ENCODE data around the gene PA2G4.

- TF ChIP-seq, protein P1, sequence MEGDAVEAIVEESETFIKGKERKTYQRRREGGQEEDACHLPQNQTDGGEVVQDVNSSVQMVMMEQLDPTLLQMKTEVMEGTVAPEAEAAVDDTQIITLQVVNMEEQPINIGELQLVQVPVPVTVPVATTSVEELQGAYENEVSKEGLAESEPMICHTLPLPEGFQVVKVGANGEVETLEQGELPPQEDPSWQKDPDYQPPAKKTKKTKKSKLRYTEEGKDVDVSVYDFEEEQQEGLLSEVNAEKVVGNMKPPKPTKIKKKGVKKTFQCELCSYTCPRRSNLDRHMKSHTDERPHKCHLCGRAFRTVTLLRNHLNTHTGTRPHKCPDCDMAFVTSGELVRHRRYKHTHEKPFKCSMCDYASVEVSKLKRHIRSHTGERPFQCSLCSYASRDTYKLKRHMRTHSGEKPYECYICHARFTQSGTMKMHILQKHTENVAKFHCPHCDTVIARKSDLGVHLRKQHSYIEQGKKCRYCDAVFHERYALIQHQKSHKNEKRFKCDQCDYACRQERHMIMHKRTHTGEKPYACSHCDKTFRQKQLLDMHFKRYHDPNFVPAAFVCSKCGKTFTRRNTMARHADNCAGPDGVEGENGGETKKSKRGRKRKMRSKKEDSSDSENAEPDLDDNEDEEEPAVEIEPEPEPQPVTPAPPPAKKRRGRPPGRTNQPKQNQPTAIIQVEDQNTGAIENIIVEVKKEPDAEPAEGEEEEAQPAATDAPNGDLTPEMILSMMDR (conservative IDR thresholded peaks at IDR 0.05 in 1 of 2, IDR thresholded peaks at IDR 0.05 in 1 of 2; ENCODE audit: low read depth in 1 of 2, low read length in 2 of 2): no peak
- no peak for TF ChIP-seq EZH2 (IDR thresholded peaks at IDR 0.05; ENCODE audit: low read length, missing control alignments)
Observed at GRCh38 chr12:56160193-56160763, 55.9 kb downstream of the PA2G4 start.
